ENCODE results near the gene RHOG. TPM values are rescaled to one million over a fixed set of nuclear protein-coding genes. Genes with fewer than 3 reads are reported as not detected.

RHOG gene
- total RNA-seq, 1 donor from 2014 or later = 23.1 TPM

- TF ChIP-seq, protein P1, sequence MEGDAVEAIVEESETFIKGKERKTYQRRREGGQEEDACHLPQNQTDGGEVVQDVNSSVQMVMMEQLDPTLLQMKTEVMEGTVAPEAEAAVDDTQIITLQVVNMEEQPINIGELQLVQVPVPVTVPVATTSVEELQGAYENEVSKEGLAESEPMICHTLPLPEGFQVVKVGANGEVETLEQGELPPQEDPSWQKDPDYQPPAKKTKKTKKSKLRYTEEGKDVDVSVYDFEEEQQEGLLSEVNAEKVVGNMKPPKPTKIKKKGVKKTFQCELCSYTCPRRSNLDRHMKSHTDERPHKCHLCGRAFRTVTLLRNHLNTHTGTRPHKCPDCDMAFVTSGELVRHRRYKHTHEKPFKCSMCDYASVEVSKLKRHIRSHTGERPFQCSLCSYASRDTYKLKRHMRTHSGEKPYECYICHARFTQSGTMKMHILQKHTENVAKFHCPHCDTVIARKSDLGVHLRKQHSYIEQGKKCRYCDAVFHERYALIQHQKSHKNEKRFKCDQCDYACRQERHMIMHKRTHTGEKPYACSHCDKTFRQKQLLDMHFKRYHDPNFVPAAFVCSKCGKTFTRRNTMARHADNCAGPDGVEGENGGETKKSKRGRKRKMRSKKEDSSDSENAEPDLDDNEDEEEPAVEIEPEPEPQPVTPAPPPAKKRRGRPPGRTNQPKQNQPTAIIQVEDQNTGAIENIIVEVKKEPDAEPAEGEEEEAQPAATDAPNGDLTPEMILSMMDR (IDR thresholded peaks at IDR 0.05; ENCODE audit: borderline replicate concordance) = no peak
- peaks cover 30% of the 10 kb centered on the region for H3K27me3 ChIP-seq (ENCODE audit: low read depth)
- H3K27ac ChIP-seq (replicated peaks) = no peak overlapping the region
- intact Hi-C loops (cut with micrococcal nuclease) = no loop called here
- H3K36me3 ChIP-seq = no peaks in the 10 kb centered on the region
- H3K4me3 ChIP-seq = no peak overlapping the region
- no peak for DNase-seq
- peaks cover 14% of the 10 kb centered on the region for H3K4me1 ChIP-seq
- H3K9me3 ChIP-seq (replicated peaks) = no peaks in the 10 kb centered on the region
Observed at GRCh38 chr11:3845246-3845645, 4.5 kb upstream of the RHOG start.

GRCh38 chr11:3843326-3843725, 2.6 kb upstream of the RHOG start:
- TF ChIP-seq, protein P1 (IDR thresholded peaks at IDR 0.05; ENCODE audit: borderline replicate concordance) = no peak
- no peak overlapping the region for H3K27ac ChIP-seq (replicated peaks)
- intact Hi-C loops (cut with micrococcal nuclease) = no loop called here

GRCh38 chr11:3841426-3842350, 929 bp upstream of the RHOG start:
- H3K4me3 ChIP-seq = peak overlapping the region; percentile 87
- no peaks in the 10 kb centered on the region for H3K9me3 ChIP-seq (replicated peaks)
- peaks cover 48% of the 10 kb centered on the region for H3K4me1 ChIP-seq
- H3K27ac ChIP-seq (replicated peaks) = peak overlapping the region; percentile 98
- intact Hi-C loops (cut with micrococcal nuclease) = no loop called here
- H3K27me3 ChIP-seq (ENCODE audit: low read depth) = peaks cover 5% of the 10 kb centered on the region
- no peaks in the 10 kb centered on the region for H3K36me3 ChIP-seq
- TF ChIP-seq, protein P1 (IDR thresholded peaks at IDR 0.05; ENCODE audit: borderline replicate concordance) = peak; percentile 90
- DNase-seq = peak; percentile 87

More at GRCh38 chr11:3843326-3843725, 2.6 kb upstream of the RHOG start:
- no peak overlapping the region for H3K4me3 ChIP-seq
- H3K36me3 ChIP-seq = no peaks in the 10 kb centered on the region
- no peak for DNase-seq
- peaks cover 22% of the 10 kb centered on the region for H3K27me3 ChIP-seq (ENCODE audit: low read depth)
- peaks cover 31% of the 10 kb centered on the region for H3K4me1 ChIP-seq
- H3K9me3 ChIP-seq (replicated peaks) = no peaks in the 10 kb centered on the region

DNA sequence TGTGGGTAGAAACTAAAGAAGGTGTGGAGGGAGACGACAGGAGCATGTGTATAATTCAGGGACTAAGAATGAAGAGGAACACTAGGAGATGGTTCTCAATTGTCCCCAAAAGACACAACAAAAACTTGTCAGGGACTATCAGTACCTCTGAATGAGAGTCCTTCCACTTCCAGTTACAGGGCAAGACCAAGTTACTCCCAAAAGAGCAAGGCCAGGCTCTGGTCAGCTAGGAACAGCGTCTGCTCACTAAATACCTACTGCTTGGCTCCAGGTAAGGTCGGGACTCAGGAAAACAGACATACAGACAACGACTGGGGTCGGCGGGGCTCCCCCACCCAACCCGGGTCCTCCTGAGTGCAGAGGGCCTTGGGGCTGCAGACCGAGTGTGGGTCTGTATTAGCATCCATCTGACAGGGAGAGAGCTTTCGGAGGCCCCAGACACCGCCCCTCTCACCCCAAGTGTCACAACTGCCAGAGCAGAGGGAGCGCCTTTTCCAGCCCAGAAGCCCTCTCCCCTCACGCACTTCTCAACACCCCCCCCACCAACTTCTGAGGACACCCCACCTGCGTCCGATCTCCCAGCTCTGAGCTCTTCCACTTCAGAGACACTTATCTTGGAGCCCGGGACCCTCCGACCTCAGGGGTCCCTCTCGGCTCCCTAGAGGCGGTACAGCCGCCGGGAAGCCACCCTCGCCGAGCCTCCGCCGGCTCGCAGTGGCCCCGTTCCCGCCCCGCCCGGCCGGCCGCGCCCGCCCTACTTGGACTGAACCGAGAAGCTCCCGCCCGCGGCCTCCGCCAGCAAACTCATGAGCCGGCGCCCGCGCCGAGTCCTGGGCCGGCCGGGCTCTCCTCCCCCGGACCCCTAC, 522 bp downstream of the RHOG start:
- Histone ChIP-seq H3K4me3 (peak overlapping the region; percentile 87), H3K9me3 (replicated peaks) (no peaks in the 10 kb centered on the region), H3K27ac (replicated peaks) (peak overlapping the region; percentile 98), H3K4me1 (peaks cover 62% of the 10 kb centered on the region), H3K27me3 (ENCODE audit: low read depth) (no peaks in the 10 kb centered on the region), H3K36me3 (no peaks in the 10 kb centered on the region)
- intact Hi-C loops (cut with micrococcal nuclease) = no loop called here
- DNase-seq = no peak
- TF ChIP-seq, protein P1 (IDR thresholded peaks at IDR 0.05; ENCODE audit: borderline replicate concordance) = no peak

DNA sequence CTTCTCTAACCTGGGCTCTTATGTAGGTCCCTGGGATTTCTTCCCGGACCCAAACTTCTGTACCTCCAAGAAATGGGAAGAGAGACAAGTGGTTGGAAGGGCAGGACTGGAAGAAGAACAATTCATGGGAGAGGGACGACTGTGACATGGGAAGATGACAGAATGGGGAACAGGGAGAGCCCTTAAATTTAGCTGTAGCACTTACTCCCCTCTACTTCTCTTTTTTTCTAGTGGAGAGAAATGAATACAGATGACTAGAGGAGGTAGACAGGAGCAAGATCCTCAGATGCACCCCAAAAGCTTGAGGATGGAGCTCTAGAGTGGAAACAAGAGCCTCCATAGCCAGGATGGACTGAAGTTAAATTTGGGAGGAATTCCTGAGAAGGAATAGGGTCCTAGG, 2.3 kb downstream of the RHOG start:
- H3K27ac ChIP-seq (replicated peaks) = peak overlapping the region; percentile 67
- TF ChIP-seq, protein P1 (IDR thresholded peaks at IDR 0.05; ENCODE audit: borderline replicate concordance) = no peak
- H3K4me1 ChIP-seq = peaks cover 79% of the 10 kb centered on the region
- no peaks in the 10 kb centered on the region for H3K9me3 ChIP-seq (replicated peaks)
- no peak for DNase-seq
- intact Hi-C loops (cut with micrococcal nuclease) = no loop called here
- H3K4me3 ChIP-seq = peak overlapping the region; percentile 87
- no peaks in the 10 kb centered on the region for H3K36me3 ChIP-seq
- no peaks in the 10 kb centered on the region for H3K27me3 ChIP-seq (ENCODE audit: low read depth)

Measured in left ventricle myocardium inferior (tissue), 1 donor.